GM23338 (cell line): ENCODE measurements around the gene LNPEP. TPM values are rescaled to one million over a fixed set of nuclear protein-coding genes. Genes with fewer than 3 reads are reported as not detected.

Source experiments
- ATAC-seq: fragments of 200-7000 bp; cut with Tn5 transposase; 3 replicates; pipeline ENCODE4 v1.9.1; 2020
- DNase-seq: peaks from one replicate; pipeline ENCODE4 v3.0.0-alpha.2; 2015; ENCODE audit warnings: low spot score
- H2AFZ ChIP-seq: fragments of 200-600 bp; sonication (generic); 2 replicates; pipeline ENCODE4 v1.8.0; 2016; ENCODE audit warnings: antibody characterized with exemption, mild to moderate bottlenecking, moderate library complexity
- H3F3A ChIP-seq: fragments of 200-600 bp; sonication (generic); replicated peaks from 2 replicates; pipeline ENCODE4 v1.8.0; 2017; ENCODE audit warnings: antibody characterized with exemption, mixed run types, low read depth
- H3K27ac ChIP-seq: fragments of 200-600 bp; sonication (generic); 2 replicates; pipeline ENCODE4 v1.6.1; 2016; ENCODE audit warnings: low read depth
- H3K27me3 ChIP-seq: fragments of 200-600 bp; sonication (generic); 2 replicates; pipeline ENCODE4 v1.8.0; 2016; ENCODE audit warnings: mild to moderate bottlenecking, mixed run types, moderate library complexity; ENCODE audit not compliant: insufficient read depth
- H3K36me3 ChIP-seq: fragments of 200-600 bp; sonication (generic); 2 replicates; pipeline ENCODE4 v1.8.0; 2016; ENCODE audit warnings: mild to moderate bottlenecking; ENCODE audit not compliant: insufficient read depth
- H3K4me1 ChIP-seq: fragments of 200-600 bp; sonication (generic); 2 replicates; pipeline ENCODE4 v1.8.0; 2016; ENCODE audit warnings: mild to moderate bottlenecking, moderate library complexity; ENCODE audit not compliant: insufficient read depth
- H3K4me2 ChIP-seq: fragments of 200-600 bp; sonication (generic); 2 replicates; pipeline ENCODE4 v1.7.1; 2017; ENCODE audit warnings: mixed run types
- H3K4me3 ChIP-seq: fragments of 200-600 bp; sonication (generic); 2 replicates; pipeline ENCODE4 v1.6.1; 2016; ENCODE audit warnings: mixed run types
- H3K79me2 ChIP-seq: fragments of 200-600 bp; sonication (generic); replicated peaks from 2 replicates; pipeline ENCODE4 v1.8.0; 2017; ENCODE audit warnings: mild to moderate bottlenecking; ENCODE audit not compliant: insufficient read depth
- H3K9me2 ChIP-seq: fragments of 200-600 bp; sonication (generic); 2 replicates; pipeline ENCODE4 v1.8.0; 2017; ENCODE audit not compliant: insufficient read depth
- H4K20me1 ChIP-seq: fragments of 200-600 bp; sonication (generic); replicated peaks from 2 replicates; pipeline ENCODE4 v1.8.0; 2017; ENCODE audit warnings: mild to moderate bottlenecking; ENCODE audit not compliant: insufficient read depth
- H3K27ac Mint-ChIP-seq: 2 replicates; pipeline ENCODE4 v1.8.0; 2020; ENCODE audit warnings: inconsistent platforms, mild to moderate bottlenecking, moderate library complexity, mixed read lengths
- H3K27me3 Mint-ChIP-seq: 3 replicates; pipeline ENCODE4 v1.8.0; 2022; ENCODE audit warnings: low read depth, mild to moderate bottlenecking, moderate library complexity, mixed read lengths, inconsistent platforms; ENCODE audit not compliant: insufficient read depth, poor library complexity
- H3K36me3 Mint-ChIP-seq: 3 replicates; pipeline ENCODE4 v1.8.0; 2021; ENCODE audit warnings: low read depth, mild to moderate bottlenecking, inconsistent platforms, moderate library complexity, mixed read lengths
- H3K4me1 Mint-ChIP-seq: 3 replicates; pipeline ENCODE4 v1.8.0; 2020; ENCODE audit warnings: mild to moderate bottlenecking, inconsistent platforms, mixed read lengths
- H3K4me3 Mint-ChIP-seq: 3 replicates; pipeline ENCODE4 v1.8.0; 2021; ENCODE audit warnings: moderate library complexity, mild to moderate bottlenecking, inconsistent platforms, mixed read lengths
- H3K9me3 Mint-ChIP-seq: 3 replicates; pipeline ENCODE4 v1.8.0; 2020; ENCODE audit warnings: moderate library complexity, mild to moderate bottlenecking, inconsistent platforms, mixed read lengths
- CREB1 ChIP-seq: fragments of 250-450 bp; sonication (Bioruptor Pico); IDR thresholded peaks from 2 replicates; pipeline ENCODE4 v1.5.0; 2020; ENCODE audit warnings: low read depth, mild to moderate bottlenecking, moderate library complexity
- CTCF ChIP-seq, 2 experiments: fragments of 200-600 bp in 1 of 2; sonication (generic) in 1 of 2; conservative IDR thresholded peaks; 2 replicates each; pipeline versions ENCODE4 v1.5.1 to v1.6.1; 2016 to 2017; ENCODE audit warnings: antibody characterized with exemption in 2 of 2, low read depth in 2 of 2, mild to moderate bottlenecking in 2 of 2, moderate library complexity in 1 of 2
- EZH2phosphoT487 ChIP-seq: fragments of 200-600 bp; sonication (generic); IDR thresholded peaks from one replicate; pipeline ENCODE4 v1.8.1; 2018; ENCODE audit warnings: antibody characterized with exemption; ENCODE audit not compliant: unreplicated experiment
- JUNB ChIP-seq: IDR thresholded peaks from one replicate; pipeline ENCODE4 v1.6.1; 2016; ENCODE audit warnings: antibody characterized with exemption; ENCODE audit not compliant: unreplicated experiment
- NANOG ChIP-seq: IDR thresholded peaks from 2 replicates; pipeline ENCODE4 v1.6.1; 2016; ENCODE audit warnings: antibody characterized with exemption, borderline replicate concordance
- POLR2AphosphoS5 ChIP-seq: IDR thresholded peaks from 2 replicates; pipeline ENCODE4 v1.6.1; 2016; ENCODE audit warnings: antibody characterized with exemption, low read depth
- ZNF114 ChIP-seq: fragments of 250-450 bp; sonication (Bioruptor Pico); IDR thresholded peaks from 2 replicates; pipeline ENCODE4 v1.5.0; 2020; ENCODE audit warnings: mild to moderate bottlenecking, moderate library complexity
- ZNF331 ChIP-seq: fragments of 250-450 bp; sonication (Bioruptor Pico); IDR thresholded peaks from 2 replicates; pipeline ENCODE4 v1.5.0; 2020; ENCODE audit warnings: low read depth, mild to moderate bottlenecking, moderate library complexity
- ZNF462 ChIP-seq: fragments of 250-450 bp; sonication (Bioruptor Pico); IDR thresholded peaks from 2 replicates; pipeline ENCODE4 v1.5.0; 2020; ENCODE audit warnings: mild to moderate bottlenecking, moderate library complexity
- polyA plus RNA-seq: library from polyadenylated mRNA; unstranded; fragments of >200 nt; fragmentation: Nextera tagmentation; extraction: Ambion mirVana; gene quantifications from 2 replicates; pipeline ENCODE4 v1.2.1, GENCODE V29; 2016
- total RNA-seq: library from RNA; depleted of rRNA; stranded (reverse); fragments of >200 nt; shearing (Covaris generic); gene quantifications from 2 replicates; pipeline ENCODE4 v1.2.3, GENCODE V29; 2014

Gene LNPEP
- total and polyA plus RNA-seq, 2 experiments from 2014 or later, result 1.2 to 8.3 TPM

- Mint-ChIP-seq H3K27me3 (peaks cover 4% of the 10 kb centered on the region), H3K4me3 (no peak overlapping the region), H3K4me1 (peaks cover 12% of the 10 kb centered on the region), H3K36me3 (no peaks in the 10 kb centered on the region), H3K9me3 (no peaks in the 10 kb centered on the region), H3K27ac (no peak overlapping the region; the same call in 1 of the 2 replicates)
- Histone ChIP-seq H3K4me2 (no peak overlapping the region), H3K79me2 (no peaks in the 10 kb centered on the region), H3K4me3 (no peak overlapping the region), H3K36me3 (no peaks in the 10 kb centered on the region), H3K27ac (no peak overlapping the region), H4K20me1 (no peaks in the 10 kb centered on the region; the same call in 1 of the 2 replicates), H3K4me1 (no peaks in the 10 kb centered on the region; the same call in none of the 2 replicates), H2AFZ (no peak overlapping the region), H3K27me3 (no peaks in the 10 kb centered on the region), H3K9me2 (no peaks in the 10 kb centered on the region), H3F3A (no peaks in the 10 kb centered on the region)
- no peak for ATAC-seq
- TF ChIP-seq JUNB, result no peak
- no peak for TF ChIP-seq CREB1
- no peak for TF ChIP-seq CTCF (conservative IDR thresholded peaks at IDR 0.05; ENCODE audit: low read depth in 2 of 2)
- TF ChIP-seq EZH2phosphoT487, result no peak
- no peak for TF ChIP-seq ZNF462 (CRISPR knock-in tag)
- no peak for TF ChIP-seq POLR2AphosphoS5
- TF ChIP-seq ZNF331 (CRISPR knock-in tag), result no peak
- TF ChIP-seq ZNF114 (CRISPR knock-in tag), result no peak
- no peak for TF ChIP-seq NANOG
- no peak for DNase-seq
Observed at GRCh38 chr5:96968614-96969013, 32.7 kb downstream of the LNPEP start.
